HG02943 (cell line): Measurements from ENCODE around the gene FOXJ1.
A peak's percentile ranks its signal among the peaks of the same experiment; 100 is the strongest.

Experiments
- ATAC-seq: cut with Tn5 transposase; IDR thresholded peaks from one replicate; pipeline ENCODE4 v1.9.1; 2021; ENCODE audit warnings: mild to moderate bottlenecking, low read depth, moderate library complexity; ENCODE audit not compliant: unreplicated experiment

Gene FOXJ1

DNA sequence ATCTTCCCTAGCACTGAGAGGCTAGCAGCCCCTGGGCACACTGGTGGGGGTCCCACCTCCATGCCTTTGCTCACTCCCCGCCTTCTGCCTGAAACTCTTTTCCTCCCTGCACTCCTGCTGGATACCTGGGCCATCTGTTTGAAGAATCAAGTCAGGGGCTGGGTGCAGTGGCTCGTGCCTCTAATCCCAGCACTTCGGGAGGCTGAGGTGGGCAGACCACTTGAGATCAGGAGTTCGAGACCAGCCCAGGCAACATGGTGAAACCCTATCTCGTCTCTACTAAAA is 15.7 kb downstream of the FOXJ1 start:
- ATAC-seq = no peak

DNA sequence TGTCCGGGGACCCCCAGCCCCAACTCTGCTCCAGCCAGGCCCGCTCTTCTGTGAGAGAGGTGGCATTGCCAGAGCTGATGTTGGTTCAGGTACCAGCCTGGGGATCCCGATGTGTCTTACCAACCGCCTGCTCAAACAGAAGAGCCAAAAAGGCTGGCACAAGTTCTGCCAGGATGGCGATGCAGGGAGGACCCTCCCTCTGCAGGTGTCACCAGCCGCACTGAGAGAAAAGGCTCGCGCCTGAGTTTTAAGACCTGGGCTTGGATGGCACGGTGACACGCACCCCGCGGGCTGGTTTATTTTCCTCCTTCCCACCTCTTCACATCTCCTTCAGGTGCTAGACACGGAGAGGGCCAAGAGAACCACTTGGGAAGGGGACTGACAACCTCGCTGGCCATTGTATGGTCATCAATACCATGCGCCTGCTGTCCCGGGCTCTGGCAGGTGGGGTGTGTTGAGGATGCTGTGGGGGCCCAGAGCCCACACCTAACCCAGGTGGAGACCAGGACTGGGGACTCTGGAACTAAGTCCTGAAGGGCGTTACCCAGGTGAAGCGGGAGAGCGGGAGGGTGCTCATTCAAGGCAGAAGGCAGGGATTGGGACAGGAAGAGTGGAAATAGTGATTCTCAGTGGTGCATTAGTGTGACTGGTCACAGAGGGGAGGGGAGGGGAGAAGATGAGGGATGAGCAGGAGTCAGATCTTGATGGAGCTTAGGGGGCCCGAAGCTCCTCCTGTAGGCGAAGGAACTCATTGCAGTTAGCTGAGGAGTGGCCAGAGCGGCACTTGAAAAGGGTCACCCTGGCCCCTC is 16.3 kb downstream of the FOXJ1 start:
- no peak for ATAC-seq

DNA sequence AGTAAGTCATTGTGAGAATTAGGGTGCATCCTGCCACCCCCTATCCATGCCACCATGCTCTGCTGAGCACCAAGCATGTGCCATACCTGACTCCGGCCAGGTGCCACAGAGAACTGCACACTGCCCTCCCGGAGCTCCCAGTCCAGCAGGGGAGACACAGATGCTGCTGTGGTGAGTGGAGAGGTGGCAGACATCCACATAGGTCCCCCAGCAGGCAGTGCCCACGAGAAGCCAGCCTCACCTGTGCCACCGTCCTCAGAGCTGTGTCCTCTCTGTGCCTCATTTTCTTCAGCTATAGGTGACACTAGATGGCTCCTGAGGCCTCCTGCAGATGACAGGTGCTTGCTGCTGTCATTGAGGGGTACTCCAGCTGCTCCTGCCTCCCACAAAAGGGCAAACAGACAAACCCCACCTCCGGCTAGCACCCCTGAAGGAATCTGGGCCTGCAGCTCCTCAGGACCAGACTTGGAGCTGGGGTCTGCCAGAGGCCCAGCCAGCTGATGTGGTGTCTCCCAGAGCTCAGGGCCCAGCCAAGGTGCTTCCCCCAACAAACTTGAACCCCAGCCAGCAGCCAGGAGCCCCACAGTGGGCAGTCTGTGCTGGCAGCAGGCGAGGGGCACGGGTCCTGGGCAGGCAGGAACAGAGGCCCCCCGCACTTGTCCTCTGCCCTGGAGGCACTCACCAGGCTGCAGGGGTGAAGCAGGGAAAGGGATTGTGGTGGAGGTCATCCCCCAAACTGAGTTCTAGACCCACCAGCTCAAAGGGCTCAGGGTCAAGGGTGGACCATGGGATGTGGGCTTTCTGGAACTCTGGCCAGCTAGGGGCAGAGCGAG is 17.1 kb downstream of the FOXJ1 start:
- no peak for ATAC-seq

DNA sequence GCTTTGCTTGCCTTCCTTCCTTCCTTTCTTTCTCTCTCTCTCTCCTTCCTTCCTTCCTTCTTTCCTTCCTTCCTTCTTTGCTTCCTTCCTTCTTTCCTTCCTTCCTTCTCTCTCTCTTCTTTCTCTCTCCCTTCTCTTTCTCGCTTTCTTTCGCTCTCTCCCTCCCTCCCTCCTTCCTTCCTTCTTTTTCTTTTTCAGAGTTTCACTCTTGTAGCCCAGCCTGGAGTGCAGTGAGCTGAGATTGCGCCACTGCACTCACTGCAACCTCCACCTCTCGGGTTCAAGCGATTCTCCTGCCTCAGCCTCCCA is 17.9 kb downstream of the FOXJ1 start:
- no peak for ATAC-seq

DNA sequence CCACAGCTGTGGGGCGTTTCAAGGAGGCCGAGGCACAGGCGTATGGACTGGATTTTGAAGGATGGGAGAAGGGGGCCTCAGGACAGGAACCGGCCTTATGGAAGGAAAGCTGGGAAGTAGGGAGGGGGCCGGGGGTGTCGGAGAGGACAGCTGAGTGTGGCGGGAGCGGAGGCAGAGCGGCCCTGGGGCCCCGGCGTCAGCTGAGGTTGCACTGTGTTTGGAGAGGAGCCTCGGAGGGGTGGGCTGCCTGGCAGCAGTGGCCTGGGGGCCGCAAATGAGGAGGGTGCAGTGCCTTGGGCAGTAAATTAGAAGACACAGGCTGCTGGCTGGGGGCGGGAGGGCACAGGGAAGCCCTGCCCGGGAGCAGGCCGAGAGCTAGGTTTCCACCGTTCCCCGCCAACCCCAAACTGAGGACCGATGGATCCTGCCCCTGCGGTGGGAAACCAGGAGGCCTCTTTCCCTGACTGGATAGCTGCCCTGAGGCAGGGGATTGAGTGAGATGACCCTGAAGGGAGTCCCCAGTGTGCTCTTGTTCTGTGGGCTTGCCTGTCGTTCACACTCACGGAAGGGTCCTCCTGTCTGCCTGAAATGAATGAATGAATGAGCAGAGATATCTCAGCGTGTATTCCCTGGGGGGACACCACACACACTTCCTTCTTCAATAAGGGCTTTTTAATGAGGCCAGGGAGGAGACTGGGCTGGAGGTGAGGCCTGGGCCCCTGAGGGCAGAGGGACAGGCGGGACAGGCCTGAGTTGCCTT is 18.4 kb downstream of the FOXJ1 start:
- ATAC-seq = no peak

DNA sequence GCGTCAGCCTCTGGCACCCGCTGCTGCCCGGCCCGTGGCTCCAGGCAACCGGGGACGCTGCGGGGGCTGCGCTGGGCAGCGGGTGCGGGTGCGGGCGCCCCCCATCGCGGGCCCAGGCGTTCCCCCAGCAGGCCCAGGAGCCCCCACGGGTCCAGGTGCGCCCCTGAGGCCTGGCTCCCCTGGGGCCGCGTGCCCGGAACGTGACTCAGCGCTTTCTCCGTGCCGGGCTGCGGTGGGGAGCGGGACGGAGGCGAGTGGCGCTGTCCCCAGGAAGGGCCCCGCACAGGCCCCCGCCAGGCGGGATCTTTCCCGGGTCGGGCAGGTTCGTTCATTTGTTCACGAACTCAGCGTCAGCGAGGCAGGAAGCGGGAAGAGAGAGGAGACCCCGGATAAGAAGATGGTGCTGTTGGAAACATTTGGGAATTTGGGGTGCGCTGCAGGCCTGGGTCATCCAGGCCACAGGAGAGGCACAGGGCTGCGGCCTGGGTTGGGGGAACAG is 19.1 kb downstream of the FOXJ1 start:
- no peak for ATAC-seq

DNA sequence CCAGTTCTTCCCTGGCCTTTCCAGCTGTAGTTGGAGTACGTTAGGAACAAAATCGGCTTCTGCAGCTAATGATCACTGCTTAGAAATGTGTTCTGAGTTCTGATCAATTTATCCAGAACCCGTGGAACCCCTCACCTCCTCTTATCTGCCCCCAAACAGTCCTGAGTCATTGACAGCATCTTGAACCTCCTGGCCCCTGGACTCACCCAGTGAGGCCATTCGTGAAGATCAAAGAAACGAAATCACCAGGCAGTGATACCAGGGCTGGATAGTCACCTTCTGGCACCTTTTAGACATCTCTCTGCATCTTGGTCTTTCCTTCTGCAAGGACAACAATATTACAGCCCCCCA is 20.4 kb downstream of the FOXJ1 start:
- no peak for ATAC-seq

DNA sequence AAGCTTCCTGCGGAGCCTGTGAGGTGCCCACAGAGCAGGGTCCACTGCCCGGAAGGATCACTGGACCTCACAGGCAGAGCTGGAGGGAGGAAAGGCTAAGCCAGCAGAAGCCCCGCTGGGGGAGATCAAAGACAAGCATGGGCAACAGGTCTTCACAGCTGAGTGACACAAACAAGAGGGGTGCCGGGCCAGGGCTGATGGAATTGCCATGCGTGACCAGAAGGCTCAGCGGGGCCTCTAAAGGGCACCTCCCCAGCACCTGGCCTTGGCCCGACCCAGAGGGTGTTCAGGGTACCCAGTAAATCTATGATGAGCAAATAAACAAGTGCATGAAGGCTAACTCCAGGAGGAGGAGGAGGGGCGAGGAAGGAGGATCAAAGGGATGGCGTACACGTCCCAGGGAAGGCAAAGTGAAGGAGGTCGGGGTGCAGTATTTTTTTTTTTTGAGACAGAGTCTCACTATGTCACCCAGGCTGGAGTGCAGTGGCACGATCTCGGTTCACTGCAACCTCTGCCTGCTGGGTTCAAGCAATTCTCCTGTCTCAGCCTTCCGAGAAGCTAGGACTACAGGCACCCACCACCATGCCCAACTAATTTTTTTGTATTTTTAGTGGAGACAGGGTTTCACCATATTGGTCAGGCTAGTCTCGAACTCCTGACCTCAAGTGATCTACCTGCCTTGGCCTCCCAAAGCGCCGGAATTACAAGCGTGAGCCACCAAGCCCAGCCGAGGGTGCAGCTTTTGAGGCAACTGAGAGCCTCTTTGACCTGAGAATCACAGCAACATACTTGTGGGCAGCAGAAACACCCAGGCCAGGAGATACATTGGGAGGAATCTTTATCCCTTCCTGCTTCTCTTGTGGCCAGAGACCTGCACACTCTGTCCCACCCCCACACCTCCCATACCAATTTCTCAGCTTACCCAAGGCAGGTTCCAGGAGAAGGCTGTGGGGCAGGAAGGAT is 21.4 kb downstream of the FOXJ1 start:
- ATAC-seq = no peak

DNA sequence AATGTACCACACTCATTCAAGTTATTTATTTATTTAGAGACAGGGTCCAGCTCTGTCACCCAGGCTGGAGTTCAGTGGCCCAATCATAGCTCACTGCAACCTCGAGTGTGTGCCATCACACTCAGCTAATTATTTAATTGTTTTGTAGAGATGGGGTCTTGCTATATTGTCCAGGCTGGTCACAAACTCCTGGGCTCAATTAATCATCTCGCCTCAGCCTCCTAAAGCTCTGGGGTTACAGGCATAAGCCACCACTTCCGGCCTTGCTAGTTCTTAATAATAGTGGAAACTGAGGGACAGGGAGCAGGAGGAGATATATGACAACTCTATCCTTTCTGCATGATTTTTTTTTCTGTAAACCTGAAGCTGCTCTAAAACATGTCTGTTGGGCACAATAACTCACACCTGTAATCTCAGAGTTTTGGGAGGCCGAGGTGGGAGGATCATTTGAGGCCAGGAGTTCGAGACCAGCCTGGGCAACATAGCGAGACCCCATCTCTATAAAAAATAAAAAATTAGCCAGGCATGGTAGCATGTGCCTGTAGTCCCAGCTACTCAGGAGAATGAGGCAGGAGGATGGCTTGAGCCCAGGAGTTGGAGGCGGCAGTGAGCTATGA is 25.8 kb downstream of the FOXJ1 start:
- no peak for ATAC-seq

DNA sequence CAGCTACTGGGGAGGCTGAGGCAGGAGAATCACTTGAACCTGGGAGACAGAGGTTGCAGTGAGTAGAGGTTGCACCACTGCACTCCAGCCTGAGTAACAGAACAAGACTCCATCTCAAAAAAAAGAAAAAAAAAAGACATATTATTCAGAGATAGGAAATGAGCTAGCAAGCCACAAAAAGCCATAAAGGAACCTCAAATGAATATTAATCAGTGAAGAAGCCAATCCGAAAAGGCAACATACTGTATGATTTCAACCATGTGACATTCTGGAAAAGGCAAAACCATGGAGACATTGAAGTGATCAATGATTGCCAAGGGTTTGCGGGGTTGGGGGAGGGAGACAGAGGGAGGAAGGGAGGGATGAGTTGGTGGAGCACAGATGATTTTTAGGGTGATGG is 29.1 kb downstream of the FOXJ1 start:
- ATAC-seq = no peak

DNA sequence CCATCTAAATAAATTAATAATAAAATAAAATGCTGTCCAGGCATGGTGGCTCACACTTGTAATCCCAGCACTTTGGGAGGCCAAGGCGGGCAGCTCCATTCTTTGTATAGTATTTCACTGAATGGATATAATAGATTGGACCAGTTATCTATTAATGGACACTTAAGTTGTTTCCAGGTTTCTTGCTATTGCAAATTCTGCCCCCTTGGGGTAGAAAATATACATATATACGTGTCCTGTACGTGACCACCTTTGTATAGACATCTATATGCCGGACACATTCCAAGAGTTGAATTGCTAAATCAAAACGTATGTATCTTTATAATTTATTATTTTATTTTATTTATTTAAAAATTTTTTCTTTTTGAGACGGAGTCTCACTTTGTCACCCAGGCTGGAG is 33.5 kb downstream of the FOXJ1 start:
- no peak for ATAC-seq

DNA sequence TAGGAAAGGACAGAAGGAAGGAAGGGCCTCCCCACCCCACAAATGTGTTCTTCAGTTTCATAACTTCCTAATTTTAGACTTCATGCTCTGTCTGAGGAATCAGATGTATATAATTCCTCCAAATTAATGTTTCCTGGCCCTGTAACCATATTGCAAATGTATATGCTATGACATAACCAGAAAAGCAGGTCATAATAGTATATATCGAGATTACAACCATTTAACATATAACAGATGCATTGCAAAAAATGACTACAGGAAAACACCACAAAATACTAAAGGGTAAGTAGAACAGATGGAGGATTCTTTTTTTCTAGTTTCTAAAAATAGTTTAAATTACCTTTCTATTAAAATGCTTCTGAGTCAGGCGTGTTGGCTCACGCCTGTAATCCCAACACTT is 34.3 kb downstream of the FOXJ1 start:
- no peak for ATAC-seq

DNA sequence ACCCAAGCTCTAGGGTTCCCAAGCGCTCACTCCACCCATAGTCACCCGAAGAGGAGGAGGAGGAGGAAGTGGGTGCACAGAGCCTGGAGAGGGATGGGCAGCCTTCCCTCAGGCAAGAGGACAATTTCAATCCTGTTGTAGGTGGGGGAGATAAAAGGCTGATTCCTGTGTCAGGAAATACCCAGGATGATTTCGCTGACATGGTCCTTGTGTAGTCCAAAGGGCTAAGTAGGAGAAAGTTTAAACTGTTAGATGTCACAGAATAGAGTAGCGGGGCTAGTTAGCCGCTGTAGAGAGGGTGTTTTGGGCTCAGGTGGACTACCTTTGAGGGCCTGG is 36.2 kb downstream of the FOXJ1 start:
- no peak for ATAC-seq

DNA sequence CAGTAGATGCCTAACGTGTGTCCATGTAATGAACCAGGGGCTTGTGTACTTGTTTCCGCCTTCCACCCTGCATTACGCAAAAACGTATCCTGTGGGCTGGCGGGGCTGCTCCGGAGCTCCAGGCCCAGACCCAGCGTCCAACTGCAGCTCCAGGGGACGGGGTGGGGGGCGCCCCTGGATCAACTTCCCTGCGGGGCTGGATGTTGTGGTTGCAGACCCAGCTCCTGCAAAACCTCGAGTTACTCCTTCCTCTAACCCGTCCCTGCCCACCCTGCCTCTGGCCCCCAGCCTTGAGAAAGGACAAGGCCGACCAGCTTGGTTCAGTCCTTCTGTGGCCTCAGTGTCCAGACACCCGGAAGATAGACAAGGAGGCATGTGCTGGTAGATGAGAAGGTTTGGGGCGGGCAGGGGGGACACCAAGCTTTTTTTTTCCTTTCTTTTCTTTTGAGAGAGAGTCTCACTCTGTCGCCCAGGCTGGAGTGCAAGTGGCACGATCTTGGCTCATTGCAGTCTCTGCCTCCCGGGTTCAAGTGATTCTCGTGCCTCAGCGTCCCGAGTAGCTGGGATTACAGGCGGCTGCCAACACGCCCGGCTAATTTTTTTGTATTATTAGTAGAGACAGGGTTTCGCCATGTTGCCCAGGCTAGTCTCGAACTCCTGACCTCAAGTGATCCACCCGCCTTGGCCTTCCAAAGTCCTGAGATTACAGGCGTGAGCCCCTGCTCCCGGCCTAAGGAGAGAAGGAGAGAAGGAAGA is 36.7 kb downstream of the FOXJ1 start:
- no peak for ATAC-seq

DNA sequence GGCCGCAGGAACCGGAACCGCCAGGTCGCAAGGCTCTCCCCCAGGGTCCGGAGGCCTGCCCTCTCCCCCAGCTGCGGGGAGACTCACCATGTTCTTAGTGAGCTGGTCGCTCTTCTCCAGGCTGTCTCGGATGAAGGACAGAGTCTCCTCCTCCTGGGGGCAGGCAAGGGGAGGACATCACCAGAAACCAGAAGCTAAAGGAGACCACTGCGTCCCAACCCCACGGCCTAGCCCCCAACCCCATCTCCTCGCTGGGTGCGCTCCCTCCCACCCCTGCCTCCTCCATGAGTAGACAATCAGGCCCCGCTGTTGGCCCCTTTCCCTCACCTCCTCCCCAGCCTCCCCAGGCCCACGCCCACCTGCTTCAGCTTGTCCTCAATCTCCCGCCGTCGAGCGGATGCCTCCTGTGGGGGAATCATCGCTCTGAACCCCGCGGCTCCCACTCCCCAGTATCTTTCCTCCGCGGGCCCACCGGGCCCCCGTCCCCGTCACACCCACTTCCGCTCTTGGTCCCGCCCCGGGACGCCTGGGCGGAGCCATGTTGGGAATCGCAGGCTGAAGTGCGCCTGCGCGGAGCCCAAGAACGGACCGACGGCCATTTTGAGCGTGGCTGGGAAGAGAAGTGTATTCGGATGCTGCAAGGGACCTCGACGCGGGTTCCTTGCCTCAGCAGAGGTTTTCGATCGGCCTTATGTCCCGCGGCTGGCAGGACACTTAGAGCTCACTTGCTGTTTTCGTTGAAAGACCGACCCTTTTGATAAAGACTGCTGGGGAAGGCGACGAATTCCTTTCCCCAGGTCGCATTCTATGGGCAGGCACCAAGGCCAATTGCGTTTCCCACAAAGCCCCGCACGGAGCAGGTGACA is 37.5 kb downstream of the FOXJ1 start, which contains the start of gene EXOC7:
Gene EXOC7 (minus strand): TSS at position 514 of the 866 bp plus-strand sequence. CDS start 95 bp downstream, at position 419.
- ATAC-seq = peak; percentile 56

DNA sequence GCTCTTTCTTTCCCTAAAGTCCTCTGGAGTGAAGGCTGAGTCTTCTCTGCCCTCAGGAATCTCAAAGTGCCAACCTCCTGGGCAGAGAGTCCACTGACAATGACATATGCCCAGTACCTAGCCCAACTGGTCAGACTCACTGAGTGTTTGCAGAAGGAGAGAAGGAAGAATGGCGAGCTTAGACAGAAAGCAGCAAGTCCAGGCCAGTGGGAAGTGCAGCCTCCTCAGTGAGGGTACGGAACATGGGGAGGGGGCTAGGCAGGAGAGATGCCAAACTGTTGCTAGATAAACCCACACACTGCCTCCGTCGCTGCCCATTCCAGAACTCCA is 38.1 kb downstream of the FOXJ1 start:
- ATAC-seq = peak; percentile 11

DNA sequence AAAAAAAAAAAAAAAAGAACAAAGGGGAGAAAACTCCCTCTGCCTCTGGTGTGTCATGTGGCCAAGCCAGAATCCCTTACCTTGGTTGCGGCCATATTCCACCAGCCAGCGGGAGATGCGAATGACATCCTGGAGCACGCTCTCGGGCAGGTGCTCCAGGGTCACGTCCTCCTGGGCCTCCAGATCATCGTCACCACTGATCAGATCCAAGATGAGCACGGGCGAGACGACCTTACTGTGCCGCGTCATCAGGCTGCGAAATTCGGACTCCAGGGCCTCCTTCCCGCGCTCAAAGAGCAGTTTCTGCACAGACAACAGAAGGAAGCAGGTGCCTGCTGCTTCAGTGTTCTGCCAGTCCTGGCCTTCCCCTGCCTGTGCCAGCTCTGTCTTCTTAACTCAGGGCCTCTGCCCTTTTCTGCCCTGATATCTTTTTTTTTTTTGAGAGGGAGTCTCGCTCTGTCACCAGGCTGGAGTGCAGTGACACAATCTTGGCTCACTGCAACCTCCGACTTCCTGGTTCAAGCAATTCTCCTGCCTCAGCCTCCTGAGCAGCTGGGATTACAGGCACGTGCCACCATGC is 43.2 kb downstream of the FOXJ1 start:
- ATAC-seq = no peak

DNA sequence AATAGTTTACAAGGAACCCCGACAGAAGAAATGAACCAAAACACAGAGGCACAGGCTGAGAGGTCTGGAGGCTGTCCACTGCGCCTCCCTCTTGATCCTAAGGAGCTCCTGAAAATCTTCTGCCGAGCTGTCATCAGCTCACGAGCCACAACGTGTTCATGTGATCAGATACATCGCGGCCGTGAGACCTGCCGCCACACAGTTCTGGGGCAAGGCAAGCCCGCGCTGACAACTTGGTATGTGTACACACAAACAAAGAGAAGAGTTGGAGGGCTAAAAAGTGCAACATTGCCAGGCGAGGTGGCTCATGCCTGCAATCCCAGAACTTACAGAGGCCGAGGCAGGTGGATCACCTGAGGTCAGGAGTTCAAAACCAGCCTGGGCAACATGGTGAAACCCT is 45.1 kb downstream of the FOXJ1 start:
- ATAC-seq = no peak
